ENCODE measurements around the gene TFCP2L1. TPM values are rescaled to one million over a fixed set of nuclear protein-coding genes. Genes with fewer than 3 reads are reported as not detected.

The TFCP2L1 gene
- total and polyA plus RNA-seq, 2 of the 4 experiments (the other 2 are of a cell fraction), result not detected

GRCh38 chr2:121248766-121249343 lies 36.1 kb downstream of the TFCP2L1 start:
- dilution Hi-C loops (cut with HindIII; ENCODE audit: low sequenced_read_pairs, unreplicated experiment) (no loop called here), in situ Hi-C loops (cut with MboI; ENCODE audit: low sequenced_read_pairs) (no loop called here)
- ATAC-seq (ENCODE audit: low read depth), result no peak

More at GRCh38 chr2:121248766-121249343, 36.1 kb downstream of the TFCP2L1 start:
- Histone ChIP-seq H3K9ac (ENCODE audit: low read depth, low read length) (no peak overlapping the region), H3K18ac (ENCODE audit: low read depth, low read length) (no peak overlapping the region), H2BK120ac (ENCODE audit: low read depth, low read length) (no peak overlapping the region), H3K9me3 (ENCODE audit: control insufficient read depth, insufficient read depth, low read length) (no peaks in the 10 kb centered on the region), H3K14ac (replicated peaks; ENCODE audit: low read depth, low read length) (no peak overlapping the region), H2AK9ac (replicated peaks; ENCODE audit: low read depth, low read length, poor library complexity) (no peak overlapping the region), H4K20me1 (ENCODE audit: insufficient read depth, low read length) (no peaks in the 10 kb centered on the region), H4K5ac (ENCODE audit: low read depth, low read length) (no peak overlapping the region), H2BK15ac (ENCODE audit: low read depth, low read length) (no peak overlapping the region), H2AFZ (replicated peaks; ENCODE audit: low read length, poor library complexity) (no peak overlapping the region), H3K4me2 (ENCODE audit: low read depth, low read length) (no peak overlapping the region), H3K56ac (ENCODE audit: extremely low read depth, insufficient read depth, low read length) (no peak overlapping the region), H3K4ac (ENCODE audit: low read depth, low read length) (no peak overlapping the region), H3K27ac (ENCODE audit: insufficient read depth, low read length) (no peak overlapping the region), H3K79me1 (ENCODE audit: low read depth in 1 of 2, low read length in 2 of 2) (no peaks in the 10 kb centered on the region), H2BK20ac (ENCODE audit: low read depth, low read length) (no peak overlapping the region), H3K27me3 (ENCODE audit: control insufficient read depth, insufficient read depth, low read length) (peaks cover 37% of the 10 kb centered on the region), H2BK5ac (ENCODE audit: low read depth, low read length, poor library complexity, severe bottlenecking) (no peak overlapping the region), H4K91ac (ENCODE audit: insufficient read depth, low read depth, low read length) (no peak overlapping the region), H2AK5ac (ENCODE audit: low read depth, low read length) (no peak overlapping the region), H3K9me1 (ENCODE audit: insufficient read depth, low read length) (no peaks in the 10 kb centered on the region), H3K23ac (ENCODE audit: low read depth, low read length) (no peak overlapping the region), H4K8ac (ENCODE audit: low read depth in 2 of 2, low read length in 2 of 2) (no peak overlapping the region), H3K4me1 (ENCODE audit: control insufficient read depth, insufficient read depth, low read length) (no peaks in the 10 kb centered on the region), H3K36me3 (ENCODE audit: control insufficient read depth, insufficient read depth, low read length) (no peaks in the 10 kb centered on the region), H3K4me3 (ENCODE audit: insufficient read depth, low read depth, low read length) (no peak overlapping the region)
- intact Hi-C loops (cut with micrococcal nuclease), result no loop called here
- TF ChIP-seq MXI1 (IDR thresholded peaks at IDR 0.05; ENCODE audit: borderline replicate concordance, low read depth, low read length), result no peak
- TF ChIP-seq CTCF (conservative IDR thresholded peaks at IDR 0.05; ENCODE audit: low read depth, low read length), result no peak
- no peak for TF ChIP-seq RAD21 (IDR thresholded peaks at IDR 0.05; ENCODE audit: low read length)
- no peak for TF ChIP-seq CEBPB (IDR thresholded peaks at IDR 0.05; ENCODE audit: low read depth, low read length)
- TF ChIP-seq MAZ (IDR thresholded peaks at IDR 0.05; ENCODE audit: borderline replicate concordance, low read depth, low read length), result no peak
- no peak for TF ChIP-seq POLR2A (IDR thresholded peaks at IDR 0.05; ENCODE audit: low read depth, low read length)
- no peak for TF ChIP-seq RCOR1 (IDR thresholded peaks at IDR 0.05; ENCODE audit: insufficient replicate concordance, low read length)
- TF ChIP-seq RFX5 (IDR thresholded peaks at IDR 0.05; ENCODE audit: low read depth, low read length), result no peak
- no peak for TF ChIP-seq CHD1 (IDR thresholded peaks at IDR 0.05; ENCODE audit: low read depth, low read length)
- ChIA-PET POLR2A (ENCODE audit: unreplicated experiment) (no interaction called here), CTCF (no interaction called here)
- DNase-seq, result no peak
- 82% methylated on average over 6 of the region's 18 CpGs; no CpG with 5 or more reads in 1 of the 2 experiments for WGBS, 2 experiments (ENCODE audit: extremely low coverage in 2 of 2, insufficient read length in 1 of 2)
- BruUV-seq (replicated peaks), result no TSS peak
